SU-DHL-6 (cell line): ENCODE results near the gene ITPR1.

Experiments
- H2AFZ ChIP-seq: fragments of 200-600 bp; sonication (generic); 2 replicates; pipeline ENCODE4 v1.6.1; 2014; ENCODE audit warnings: low read depth, mild to moderate bottlenecking, moderate library complexity, mixed read lengths, antibody characterized with exemption, low read length; ENCODE audit not compliant: severe bottlenecking
- H3F3A ChIP-seq: fragments of 200-600 bp; shearing (Covaris generic); 2 replicates; pipeline ENCODE4 v1.6.0; 2016; ENCODE audit warnings: antibody characterized with exemption, mild to moderate bottlenecking; ENCODE audit not compliant: insufficient read depth
- H3K27ac ChIP-seq: fragments of 200-600 bp; sonication (generic); 2 replicates; pipeline ENCODE4 v1.5.1; 2016; ENCODE audit warnings: low read depth, mild to moderate bottlenecking, low read length, moderate library complexity, mixed read lengths
- H3K27me3 ChIP-seq: fragments of 200-600 bp; sonication (generic), shearing (Covaris generic); 2 replicates; pipeline ENCODE4 v1.6.0; 2014; ENCODE audit warnings: mild to moderate bottlenecking, low read length
- H3K36me3 ChIP-seq: fragments of 200-600 bp; sonication (generic); 2 replicates; pipeline ENCODE4 v1.6.1; 2014; ENCODE audit warnings: mild to moderate bottlenecking, low read length, mixed read lengths
- H3K4me2 ChIP-seq: fragments of 300-600, 200-600 bp; shearing (Covaris generic), sonication (generic); 2 replicates; pipeline ENCODE4 v1.6.0; 2014; ENCODE audit warnings: low read length, low read depth, mild to moderate bottlenecking; ENCODE audit not compliant: poor library complexity, severe bottlenecking
- H3K4me3 ChIP-seq: fragments of 200-600 bp; sonication (generic); 2 replicates; pipeline ENCODE4 v1.5.1; 2014; ENCODE audit warnings: antibody characterized with exemption, low read length, mild to moderate bottlenecking, mixed read lengths; ENCODE audit not compliant: insufficient read depth, poor library complexity, severe bottlenecking
- H3K79me2 ChIP-seq: fragments of 200-600 bp; sonication (generic); 2 replicates; pipeline ENCODE4 v1.6.1; 2014; ENCODE audit warnings: mild to moderate bottlenecking, low read length, moderate library complexity; ENCODE audit not compliant: insufficient read depth
- H3K9ac ChIP-seq: fragments of 200-600 bp; sonication (generic); 2 replicates; pipeline ENCODE4 v1.7.0; 2014; ENCODE audit warnings: mild to moderate bottlenecking, low read length
- H3K9me2 ChIP-seq: fragments of 200-600 bp; sonication (generic); replicated peaks from 2 replicates; pipeline ENCODE4 v1.6.1; 2014; ENCODE audit warnings: low read length; ENCODE audit not compliant: insufficient read depth
- H3K9me3 ChIP-seq: fragments of 200-600 bp; sonication (generic); 2 replicates; pipeline ENCODE4 v1.6.1; 2014; ENCODE audit warnings: low read length, mixed read lengths; ENCODE audit not compliant: insufficient read depth
- H4K20me1 ChIP-seq: fragments of 200-600 bp; sonication (generic); 2 replicates; pipeline ENCODE4 v1.6.1; 2014; ENCODE audit warnings: low read depth, mild to moderate bottlenecking, antibody characterized with exemption, low read length, moderate library complexity, mixed read lengths
- CTCF ChIP-seq: fragments of 200-600 bp; sonication (generic); IDR thresholded peaks from one replicate; pipeline ENCODE4 v1.5.1; 2017; ENCODE audit warnings: antibody characterized with exemption, mild to moderate bottlenecking, low read length, moderate library complexity; ENCODE audit not compliant: insufficient read depth, poor library complexity, severe bottlenecking
- EZH2phosphoT487 ChIP-seq: fragments of 200-600 bp; sonication (generic), shearing (Covaris generic); conservative IDR thresholded peaks from 2 replicates; pipeline ENCODE4 v1.6.1; 2018; ENCODE audit warnings: mild to moderate bottlenecking, antibody characterized with exemption, low read length, moderate library complexity, mixed read lengths

The ITPR1 gene

GRCh38 chr3:4849739-4850138, 356.6 kb downstream of the ITPR1 start:
- H3K36me3 ChIP-seq, result no peaks in the 10 kb centered on the region

GRCh38 chr3:4850211-4850927, 357.2 kb downstream of the ITPR1 start:
- Histone ChIP-seq H3K4me3 (no peak overlapping the region), H3K27ac (no peak overlapping the region), H3K79me2 (no peaks in the 10 kb centered on the region), H2AFZ (no peak overlapping the region), H3K4me2 (no peak overlapping the region), H3K9me3 (no peaks in the 10 kb centered on the region), H3K27me3 (no peaks in the 10 kb centered on the region), H3F3A (no peaks in the 10 kb centered on the region), H3K36me3 (no peaks in the 10 kb centered on the region), H3K9ac (no peak overlapping the region), H3K9me2 (no peaks in the 10 kb centered on the region), H4K20me1 (no peaks in the 10 kb centered on the region)
- TF ChIP-seq EZH2phosphoT487, result no peak
- no peak for TF ChIP-seq CTCF

More at GRCh38 chr3:4849739-4850138, 356.6 kb downstream of the ITPR1 start:
- H3K9me2 ChIP-seq, result no peaks in the 10 kb centered on the region
- H4K20me1 ChIP-seq, result no peaks in the 10 kb centered on the region
- H3F3A ChIP-seq, result no peaks in the 10 kb centered on the region
- H3K79me2 ChIP-seq, result no peaks in the 10 kb centered on the region
- no peaks in the 10 kb centered on the region for H3K9me3 ChIP-seq
- no peaks in the 10 kb centered on the region for H3K27me3 ChIP-seq
- TF ChIP-seq EZH2phosphoT487 (no peak), CTCF (no peak)
- no peak overlapping the region for H3K4me3 ChIP-seq
- H3K9ac ChIP-seq, result no peak overlapping the region
- no peak overlapping the region for H3K27ac ChIP-seq
- H2AFZ ChIP-seq, result no peak overlapping the region
- H3K4me2 ChIP-seq, result no peak overlapping the region

- H3K9ac ChIP-seq, result no peak overlapping the region
- H3K36me3 ChIP-seq, result no peaks in the 10 kb centered on the region
- no peaks in the 10 kb centered on the region for H3F3A ChIP-seq
- H3K79me2 ChIP-seq, result no peaks in the 10 kb centered on the region
- no peak overlapping the region for H3K4me2 ChIP-seq
- TF ChIP-seq EZH2phosphoT487, result no peak
- TF ChIP-seq CTCF, result no peak
- no peaks in the 10 kb centered on the region for H4K20me1 ChIP-seq
- H3K27ac ChIP-seq, result no peak overlapping the region
- H3K4me3 ChIP-seq, result no peak overlapping the region
- no peak overlapping the region for H2AFZ ChIP-seq
- H3K9me2 ChIP-seq, result no peaks in the 10 kb centered on the region
- H3K27me3 ChIP-seq, result no peaks in the 10 kb centered on the region
- no peaks in the 10 kb centered on the region for H3K9me3 ChIP-seq
Measured at GRCh38 chr3:4850928-4851265, 357.7 kb downstream of the ITPR1 start.
